DND-41 (cell line): Measurements from ENCODE around the gene CARD19.

ENCODE experiments used
- EZH2 ChIP-seq: IDR thresholded peaks from 3 replicates; pipeline ENCODE4 v1.6.1; 2012; ENCODE audit warnings: borderline replicate concordance, low read depth, mild to moderate bottlenecking, moderate library complexity, low read length, inconsistent platforms; ENCODE audit not compliant: severe bottlenecking
- TF ChIP-seq, protein P1 (sequence below): IDR thresholded peaks from 2 replicates; pipeline ENCODE4 v1.5.1; 2012; ENCODE audit warnings: borderline replicate concordance, low read length, moderate library complexity, mild to moderate bottlenecking; ENCODE audit not compliant: poor library complexity, severe bottlenecking; ENCODE audit errors: extremely low read depth

DNA sequence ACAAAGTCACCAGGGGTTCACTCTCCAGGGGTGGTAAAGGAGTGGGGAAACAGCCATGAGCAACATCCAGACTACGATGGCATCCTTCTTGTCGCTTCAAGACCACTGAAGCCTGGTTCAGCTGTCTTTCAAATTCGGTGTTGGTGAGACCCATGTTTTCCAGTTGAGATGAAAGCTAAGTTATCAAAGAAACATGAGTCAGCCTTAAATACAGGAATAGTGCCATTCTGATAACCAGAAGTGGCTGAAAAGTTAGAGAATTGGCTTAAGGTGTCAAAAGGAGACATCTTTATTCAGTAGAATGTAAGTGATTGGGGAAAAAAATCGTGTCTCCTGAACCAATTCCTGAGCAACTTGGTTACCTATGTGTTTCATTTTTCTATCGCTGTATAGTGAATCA lies 7.0 kb upstream of the CARD19 start:
- TF ChIP-seq, protein P1, sequence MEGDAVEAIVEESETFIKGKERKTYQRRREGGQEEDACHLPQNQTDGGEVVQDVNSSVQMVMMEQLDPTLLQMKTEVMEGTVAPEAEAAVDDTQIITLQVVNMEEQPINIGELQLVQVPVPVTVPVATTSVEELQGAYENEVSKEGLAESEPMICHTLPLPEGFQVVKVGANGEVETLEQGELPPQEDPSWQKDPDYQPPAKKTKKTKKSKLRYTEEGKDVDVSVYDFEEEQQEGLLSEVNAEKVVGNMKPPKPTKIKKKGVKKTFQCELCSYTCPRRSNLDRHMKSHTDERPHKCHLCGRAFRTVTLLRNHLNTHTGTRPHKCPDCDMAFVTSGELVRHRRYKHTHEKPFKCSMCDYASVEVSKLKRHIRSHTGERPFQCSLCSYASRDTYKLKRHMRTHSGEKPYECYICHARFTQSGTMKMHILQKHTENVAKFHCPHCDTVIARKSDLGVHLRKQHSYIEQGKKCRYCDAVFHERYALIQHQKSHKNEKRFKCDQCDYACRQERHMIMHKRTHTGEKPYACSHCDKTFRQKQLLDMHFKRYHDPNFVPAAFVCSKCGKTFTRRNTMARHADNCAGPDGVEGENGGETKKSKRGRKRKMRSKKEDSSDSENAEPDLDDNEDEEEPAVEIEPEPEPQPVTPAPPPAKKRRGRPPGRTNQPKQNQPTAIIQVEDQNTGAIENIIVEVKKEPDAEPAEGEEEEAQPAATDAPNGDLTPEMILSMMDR, result no peak
- no peak for TF ChIP-seq EZH2
